Vagina (tissue), 2 donors: ENCODE data around the gene CD96.

ENCODE experiments used
- CTCF ChIP-seq, 3 experiments: fragments of 450-650 bp in 2 of 3; fragments of 200-600 bp in 1 of 3; sonication (generic) in 1 of 3; IDR thresholded peaks; one replicate each; pipeline ENCODE4 v1.5.1; 2017 to 2019; ENCODE audit warnings: antibody characterized with exemption in 3 of 3, mild to moderate bottlenecking in 2 of 3, moderate library complexity in 2 of 3
- POLR2A ChIP-seq, 2 donors: fragments of 450-650 bp; IDR thresholded peaks; one replicate each; pipeline ENCODE4 v1.6.1; 2017; ENCODE audit warnings: antibody characterized with exemption in 2 of 2, mild to moderate bottlenecking in 2 of 2, moderate library complexity in 2 of 2
- POLR2AphosphoS5 ChIP-seq, 2 donors: sonication (generic); formaldehyde crosslinking; IDR thresholded peaks; one replicate each; pipeline ENCODE4 v1.9.0; 2017; ENCODE audit warnings: antibody characterized with exemption in 2 of 2, mild to moderate bottlenecking in 2 of 2, low read depth in 1 of 2; ENCODE audit not compliant: insufficient read depth in 1 of 2

- TF ChIP-seq CTCF (IDR thresholded peaks at IDR 0.05), result no peak
- no peak for TF ChIP-seq POLR2AphosphoS5 (IDR thresholded peaks at IDR 0.05; ENCODE audit: insufficient read depth in 1 of 2, low read depth in 1 of 2)
- TF ChIP-seq POLR2A (IDR thresholded peaks at IDR 0.05), result no peak
Observed at GRCh38 chr3:111517801-111518200, 24.2 kb upstream of the CD96 start.
